NCI-H1092 (cell line): ENCODE data around the gene FSTL3.
"Not testable (repeated sequence)": the region's sequence is repeated elsewhere in the genome, so short reads cannot be mapped to it uniquely, and the experiment has no call there.

ENCODE experiments used
- DNase-seq: peaks from one replicate; lab custom pipeline; 2025; lab: John Stamatoyannopoulos, UW

FSTL3 gene

GRCh38 chr19:711254-711653, 35.1 kb downstream of the FSTL3 start:
- no peak for DNase-seq

GRCh38 chr19:715347-715746, 39.2 kb downstream of the FSTL3 start:
- no peak for DNase-seq

- no peak for DNase-seq
Observed at GRCh38 chr19:718251-718951, 42.2 kb downstream of the FSTL3 start.

- DNase-seq = no peak
Observed at GRCh38 chr19:718991-719512, 42.9 kb downstream of the FSTL3 start.

DNA sequence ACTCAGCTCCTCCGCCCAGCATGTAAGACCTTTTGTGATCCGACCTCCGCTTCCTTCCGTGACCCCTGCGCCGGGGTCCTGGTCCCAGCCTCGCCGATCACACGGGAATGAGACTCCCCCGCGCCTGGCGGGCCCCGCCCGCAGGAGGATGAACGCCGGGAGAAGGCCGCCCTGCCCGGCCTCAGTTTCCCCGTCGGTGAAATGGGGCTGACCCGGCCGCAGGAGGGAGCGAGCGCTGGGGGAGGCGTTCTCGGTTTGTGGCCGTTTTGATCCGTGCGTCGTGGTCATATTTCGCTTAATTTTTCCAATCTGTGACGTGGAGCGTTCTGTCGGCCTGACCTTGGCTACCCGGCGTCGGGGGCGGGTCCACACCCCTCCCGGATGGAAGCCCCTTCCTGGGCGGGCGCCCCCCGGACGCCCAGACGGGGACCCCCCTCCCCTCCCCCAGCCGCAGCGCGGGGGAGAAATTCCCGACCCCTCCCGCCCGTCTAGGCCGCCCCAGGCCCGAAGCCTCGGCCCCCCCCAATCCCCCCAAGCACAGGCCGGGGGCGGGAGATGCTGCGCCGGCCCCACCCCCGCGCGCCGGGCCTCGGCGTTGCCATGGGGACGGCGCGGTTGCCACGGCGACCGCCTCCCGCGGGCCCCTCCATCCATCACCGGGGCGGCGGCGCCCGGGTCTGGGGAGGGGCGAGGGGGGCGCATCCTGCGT, 43.6 kb downstream of the FSTL3 start:
- DNase-seq = no peak

GRCh38 chr19:720345-721160, 44.4 kb downstream of the FSTL3 start:
- no peak for DNase-seq

- DNase-seq = no peak
Observed at GRCh38 chr19:722553-723101, 46.4 kb downstream of the FSTL3 start.

GRCh38 chr19:723247-723646, 47.1 kb downstream of the FSTL3 start:
- DNase-seq = no peak

DNA sequence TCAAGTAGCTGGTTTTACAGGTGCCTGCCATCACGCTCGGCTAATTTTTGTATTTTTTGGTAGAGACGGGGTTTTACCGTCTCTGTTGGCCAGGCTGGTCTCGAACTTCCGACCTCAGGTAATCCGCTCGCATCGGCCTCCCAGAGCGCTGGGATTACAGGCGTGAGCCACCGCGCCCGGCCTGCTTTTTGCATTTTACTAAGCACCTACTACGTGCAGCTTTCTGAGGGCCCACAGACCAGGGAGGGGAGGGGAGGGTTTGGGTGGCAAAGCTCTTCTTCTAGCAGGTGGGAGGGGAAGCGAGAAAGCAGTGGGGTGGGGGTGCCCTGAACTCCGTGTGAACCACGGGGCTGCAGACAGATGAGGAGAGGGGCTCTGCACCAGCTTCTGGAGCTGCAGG, 47.5 kb downstream of the FSTL3 start:
- no peak for DNase-seq

DNA sequence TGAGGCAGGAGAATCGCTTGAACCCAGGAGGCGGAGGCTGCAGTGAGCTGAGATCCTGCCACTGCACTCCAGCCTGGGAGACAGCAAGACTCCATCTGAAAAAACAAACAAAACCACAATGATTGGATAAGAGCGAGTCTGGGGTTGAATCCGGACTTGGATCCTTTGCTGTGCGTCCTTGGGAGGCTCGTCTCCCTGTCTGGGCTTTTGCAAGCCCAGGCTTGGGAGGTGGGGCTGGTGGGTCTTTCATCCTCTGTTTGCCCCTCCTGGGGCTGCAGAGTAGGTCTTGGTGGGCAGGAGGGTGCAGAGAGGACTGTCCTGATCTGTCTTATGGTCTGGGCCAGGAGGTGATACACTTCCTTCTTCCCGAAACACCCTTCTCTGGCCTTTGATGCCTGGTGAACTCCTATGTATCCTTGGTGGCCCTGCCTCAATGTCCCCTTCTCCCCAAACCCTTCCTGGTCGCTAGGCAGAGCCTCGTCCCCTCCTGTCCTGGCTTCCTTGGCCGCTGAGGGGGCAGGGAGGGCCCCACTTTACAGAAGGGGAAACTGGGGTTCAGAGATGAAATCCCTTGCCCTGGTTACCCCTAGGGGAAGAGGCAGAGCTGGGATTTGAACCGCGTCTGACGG, 49.4 kb downstream of the FSTL3 start:
- no peak for DNase-seq

DNA sequence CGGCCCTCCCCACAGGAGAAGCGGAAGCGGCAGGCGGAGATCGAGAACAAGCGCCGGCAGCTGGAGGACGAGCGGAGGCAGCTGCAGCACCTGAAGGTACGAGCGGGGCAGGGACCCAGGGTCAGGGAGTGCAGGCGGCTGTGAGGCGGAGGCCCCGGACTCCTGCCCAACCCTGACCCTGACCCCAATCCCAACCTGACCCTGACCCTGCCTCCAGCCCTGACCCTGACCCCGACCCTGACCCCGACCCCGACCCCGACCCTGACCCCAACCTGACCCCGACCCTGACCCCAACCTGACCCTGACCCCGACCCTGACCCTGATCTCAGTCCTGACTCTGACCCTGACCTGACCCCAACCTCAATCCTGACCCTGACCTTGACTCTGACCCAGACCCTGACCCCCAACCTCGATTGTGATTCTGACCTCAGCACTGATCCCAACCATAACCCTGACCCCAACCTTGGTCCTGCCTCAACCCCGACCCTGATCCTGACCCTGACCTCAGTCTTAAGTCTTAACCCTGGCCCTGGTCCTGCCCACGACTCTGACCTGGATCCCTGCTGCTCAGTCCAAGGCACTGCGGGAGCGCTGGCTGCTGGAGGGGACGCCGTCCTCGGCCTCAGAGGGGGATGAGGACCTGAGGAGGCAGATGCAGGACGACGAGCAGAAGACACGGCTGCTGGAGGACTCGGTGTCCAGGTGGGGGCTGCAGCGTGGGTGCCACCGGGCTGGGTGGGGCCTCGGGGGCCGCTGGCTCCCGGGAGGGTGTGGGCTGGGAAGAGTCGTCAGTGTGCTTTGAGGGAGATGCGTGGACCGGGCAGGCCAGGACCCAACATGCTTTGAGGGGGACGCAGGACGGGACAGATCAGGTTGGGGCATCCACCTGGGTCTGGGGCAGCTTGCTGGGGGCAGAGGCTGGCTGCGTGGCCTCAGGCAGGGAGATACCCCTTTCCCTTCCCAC, 51.1 kb downstream of the FSTL3 start:
- DNase-seq = no peak

DNA sequence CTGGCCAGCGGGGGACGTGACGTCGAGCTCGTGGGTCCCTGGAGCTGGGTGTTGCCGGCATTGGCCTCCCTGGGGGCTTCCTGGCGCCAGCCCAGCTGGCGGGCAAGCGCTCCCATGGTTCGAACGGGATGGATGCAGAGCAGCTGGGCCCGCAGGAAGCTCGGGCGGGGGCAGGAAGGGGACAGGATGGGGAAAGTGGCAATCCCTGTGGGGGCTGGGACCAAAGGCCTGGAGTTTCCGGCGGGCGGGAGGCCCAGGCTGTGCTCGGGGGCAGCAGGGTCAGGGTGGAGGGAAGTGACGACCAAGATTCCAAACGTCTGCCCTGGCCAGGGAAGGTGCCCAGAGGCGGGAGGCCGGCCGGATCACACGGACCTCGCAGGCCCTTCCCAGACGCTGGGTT, 51.8 kb downstream of the FSTL3 start:
- DNase-seq = no peak

GRCh38 chr19:729564-729963, 53.4 kb downstream of the FSTL3 start:
- DNase-seq = not testable (repeated sequence)

DNA sequence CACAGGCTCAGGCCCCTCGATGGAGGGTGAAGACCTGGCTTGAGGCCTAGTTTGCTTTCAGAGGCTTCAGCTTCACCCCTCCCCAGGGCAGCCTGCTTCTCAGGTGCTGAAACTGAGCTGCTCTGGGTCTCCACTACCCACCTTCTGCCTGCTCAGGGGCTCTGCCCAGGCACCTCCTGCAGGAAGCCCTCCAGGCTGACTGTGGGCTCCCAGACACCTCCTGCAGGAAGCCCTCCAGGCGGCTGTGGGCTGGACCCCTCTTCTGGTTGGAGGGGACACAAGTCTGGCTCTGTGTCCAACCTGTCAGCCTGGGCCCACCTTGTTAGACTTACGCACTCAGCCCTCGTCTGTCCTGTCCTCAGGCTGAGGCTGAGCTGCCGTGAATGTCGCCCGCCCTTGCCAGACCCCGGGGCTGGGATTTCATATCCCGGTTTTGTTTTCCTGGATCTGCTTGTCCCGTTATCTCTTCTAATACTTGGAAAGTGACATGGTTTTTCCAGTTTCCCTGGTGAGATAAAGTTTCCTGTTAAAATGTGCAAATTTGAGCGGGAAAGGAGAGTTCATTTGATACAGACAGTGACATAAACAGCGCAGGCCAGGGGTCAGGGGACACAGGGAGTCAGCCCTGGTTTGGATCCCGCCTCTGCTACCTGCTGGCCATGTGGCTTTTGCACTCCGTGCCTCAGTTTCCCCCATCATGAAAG, 53.9 kb downstream of the FSTL3 start:
- no peak for DNase-seq

- no peak for DNase-seq
Observed at GRCh38 chr19:731000-731399, 54.8 kb downstream of the FSTL3 start.

GRCh38 chr19:732148-733069, 56.2 kb downstream of the FSTL3 start:
- DNase-seq = no peak
